CD14-positive monocyte (primary cell): ENCODE data around the gene EGF. TPM values are rescaled to one million over a fixed set of nuclear protein-coding genes. Genes with fewer than 3 reads are reported as not detected.

Experiments used
- DNase-seq, 3 donors: peaks; one replicate each; pipeline ENCODE4 v3.0.0-alpha.2; 2011 to 2022
- H2AFZ ChIP-seq: 2 replicates; pipeline ENCODE4 v1.6.0; 2012; ENCODE audit warnings: mild to moderate bottlenecking, low read depth, low read length, inconsistent platforms; ENCODE audit not compliant: insufficient read depth, poor library complexity, severe bottlenecking
- H3K27ac ChIP-seq, 2 donors: 1 replicate in 1 of 2; 2 replicates in 1 of 2; pipeline ENCODE4 v1.5.1; 2012 to 2013; ENCODE audit warnings: low read length in 2 of 2, control low read depth in 1 of 2, inconsistent platforms in 1 of 2, low read depth in 1 of 2, mild to moderate bottlenecking in 1 of 2
- H3K27me3 ChIP-seq, 2 donors: one replicate each; pipeline versions ENCODE4 v1.6.0 to v1.6.1; 2011 to 2013; ENCODE audit warnings: low read length in 2 of 2; ENCODE audit not compliant: control insufficient read depth in 2 of 2, insufficient read depth in 2 of 2
- H3K36me3 ChIP-seq, 2 donors: replicated peaks in 1 of 2; 1 replicate in 1 of 2; 2 replicates in 1 of 2; pipeline versions ENCODE4 v1.5.1 to v1.6.1; 2012 to 2013; ENCODE audit warnings: low read length in 2 of 2, control low read depth in 1 of 2, inconsistent platforms in 1 of 2, mild to moderate bottlenecking in 1 of 2; ENCODE audit not compliant: insufficient read depth in 2 of 2, control insufficient read depth in 1 of 2
- H3K4me1 ChIP-seq, 2 donors: 1 replicate in 1 of 2; 2 replicates in 1 of 2; pipeline versions ENCODE4 v1.5.1 to v1.6.1; 2012 to 2013; ENCODE audit warnings: low read length in 2 of 2, control low read depth in 1 of 2, inconsistent platforms in 1 of 2, mild to moderate bottlenecking in 1 of 2, moderate library complexity in 1 of 2; ENCODE audit not compliant: insufficient read depth in 2 of 2, control insufficient read depth in 1 of 2
- H3K4me2 ChIP-seq: replicated peaks from 2 replicates; pipeline ENCODE3; 2012; ENCODE audit warnings: low read length, moderate library complexity, mild to moderate bottlenecking; ENCODE audit not compliant: poor library complexity, severe bottlenecking; ENCODE audit errors: extremely low read depth
- H3K4me3 ChIP-seq, 3 experiments: fragments of 200-600 bp in 1 of 3; sonication (generic) in 1 of 3; replicated peaks in 1 of 3; 1 replicate in 2 of 3; 2 replicates in 1 of 3; pipeline ENCODE4 v1.5.1; 2011 to 2013; ENCODE audit warnings: low read length in 3 of 3, mild to moderate bottlenecking in 3 of 3, control low read depth in 2 of 3, low read depth in 2 of 3, inconsistent platforms in 1 of 3, moderate library complexity in 1 of 3
- H3K79me2 ChIP-seq: 2 replicates; pipeline ENCODE4 v1.6.0; 2012; ENCODE audit warnings: mild to moderate bottlenecking, control low read depth, inconsistent platforms, low read length, moderate library complexity; ENCODE audit not compliant: insufficient read depth
- H3K9ac ChIP-seq: 2 replicates; pipeline ENCODE4 v1.6.0; 2017; ENCODE audit warnings: low read length, mild to moderate bottlenecking; ENCODE audit not compliant: insufficient read depth, poor library complexity, severe bottlenecking
- H3K9me3 ChIP-seq, 2 donors: replicated peaks in 1 of 2; 1 replicate in 1 of 2; 2 replicates in 1 of 2; pipeline versions ENCODE4 v1.5.1 to v1.6.1; 2012 to 2013; ENCODE audit warnings: low read length in 2 of 2, control low read depth in 1 of 2; ENCODE audit not compliant: control insufficient read depth in 1 of 2, insufficient read depth in 1 of 2
- H4K20me1 ChIP-seq: 2 replicates; pipeline ENCODE4 v1.6.0; 2012; ENCODE audit warnings: mild to moderate bottlenecking, low read length, control low read depth, moderate library complexity; ENCODE audit not compliant: insufficient read depth
- H3K27ac Mint-ChIP-seq, 7 donors: one replicate each; pipeline ENCODE4 v1.8.0; 2020; ENCODE audit warnings: mild to moderate bottlenecking in 7 of 7, mixed read lengths in 7 of 7, moderate library complexity in 6 of 7, inconsistent platforms in 2 of 7
- H3K27me3 Mint-ChIP-seq, 3 donors: one replicate each; pipeline ENCODE4 v1.8.0; 2021 to 2022; ENCODE audit warnings: low read depth in 3 of 3, mild to moderate bottlenecking in 3 of 3, mixed read lengths in 3 of 3, moderate library complexity in 3 of 3, inconsistent platforms in 1 of 3
- H3K36me3 Mint-ChIP-seq, 2 donors: one replicate each; pipeline ENCODE4 v1.8.0; 2020; ENCODE audit warnings: mixed read lengths in 2 of 2, inconsistent platforms in 1 of 2, mild to moderate bottlenecking in 1 of 2
- H3K4me1 Mint-ChIP-seq: one replicate; pipeline ENCODE4 v1.8.0; 2020; ENCODE audit warnings: mild to moderate bottlenecking, mixed read lengths
- H3K4me3 Mint-ChIP-seq, 2 donors: one replicate each; pipeline ENCODE4 v1.8.0; 2020; ENCODE audit warnings: mild to moderate bottlenecking in 2 of 2, mixed read lengths in 2 of 2, moderate library complexity in 1 of 2
- H3K9me3 Mint-ChIP-seq, 7 donors: one replicate each; pipeline ENCODE4 v1.8.0; 2020 to 2022; ENCODE audit warnings: mixed read lengths in 7 of 7, mild to moderate bottlenecking in 6 of 7, moderate library complexity in 6 of 7, inconsistent platforms in 2 of 7
- CTCF ChIP-seq: fragments of 200-600 bp; IDR thresholded peaks from one replicate; pipeline ENCODE4 v1.8.0; 2022; ENCODE audit warnings: antibody characterized with exemption, mild to moderate bottlenecking
- WGBS: methylation state at CpG from one replicate; pipeline ENCODE4 v1.1.5; 2013; ENCODE audit warnings: missing lambda C conversion rate; ENCODE audit not compliant: insufficient coverage; 5-methylcytosine and 5-hydroxymethylcytosine counted together
- intact Hi-C, 2 donors: fragments of 100-400 bp; cut with micrococcal nuclease; formaldehyde crosslinking; loops; one replicate each; pipeline versions ENCODE4 v1.15.0 to v1.15.1; 2023
- polyA plus RNA-seq, 3 donors: library from polyadenylated mRNA; depleted of rRNA in 1 of 3; unstranded in 2 of 3; stranded (reverse) in 1 of 3; fragments of 300-500 nt in 2 of 3; fragments of >200 nt in 1 of 3; fragmentation: Illumina TruSeq in 2 of 3; gene quantifications; 1 replicate in 2 of 3; 2 replicates in 1 of 3; pipeline ENCODE4 v1.2.3, GENCODE V29; 2012 to 2021

The EGF gene
- polyA plus RNA-seq, 3 donors: 0.17 to 4.8 TPM; not detected in 1

- no peak overlapping the region for H3K9ac ChIP-seq
- H2AFZ ChIP-seq: no peak overlapping the region
- H3K79me2 ChIP-seq: no peaks in the 10 kb centered on the region
- H3K27ac Mint-ChIP-seq: no peak overlapping the region
- peaks cover 0 to 2% (median 0%) of the 10 kb centered on the region in 7 donors for H3K9me3 Mint-ChIP-seq
- no peaks in the 10 kb centered on the region for H3K9me3 ChIP-seq
- WGBS: 100% methylated on average over 3 of the region's 3 CpGs
- H3K4me1 ChIP-seq: peaks cover 0 to 5% of the 10 kb centered on the region in 2 donors
- no peaks in the 10 kb centered on the region for H4K20me1 ChIP-seq
- no peaks in the 10 kb centered on the region for H3K36me3 Mint-ChIP-seq
- no peak overlapping the region for H3K27ac ChIP-seq
- no peak for TF ChIP-seq CTCF
- H3K36me3 ChIP-seq: no peaks in the 10 kb centered on the region
- peaks cover 8% of the 10 kb centered on the region for H3K4me1 Mint-ChIP-seq
- H3K4me3 ChIP-seq: no peak overlapping the region
- no peak overlapping the region for H3K4me2 ChIP-seq
- peaks cover 0 to 3% (median 3%) of the 10 kb centered on the region in 3 donors for H3K27me3 Mint-ChIP-seq
- intact Hi-C loops: no loop called here
- H3K4me3 Mint-ChIP-seq: no peak overlapping the region
- no peaks in the 10 kb centered on the region for H3K27me3 ChIP-seq
- no peak for DNase-seq
These were observed 1.6 kb downstream of the EGF start for GRCh38 chr4:109914322-109914721.

- Histone ChIP-seq H3K9ac (no peak overlapping the region), H3K27ac (no peak overlapping the region), H3K9me3 (no peaks in the 10 kb centered on the region), H3K4me3 (no peak overlapping the region), H3K36me3 (no peaks in the 10 kb centered on the region), H4K20me1 (no peaks in the 10 kb centered on the region), H3K4me2 (no peak overlapping the region), H3K4me1 (peaks cover 0 to 5% of the 10 kb centered on the region in 2 donors), H3K27me3 (no peaks in the 10 kb centered on the region), H3K79me2 (no peaks in the 10 kb centered on the region), H2AFZ (no peak overlapping the region)
- 97% methylated on average over 4 of the region's 8 CpGs for WGBS
- H3K27me3 Mint-ChIP-seq: peaks cover 0 to 3% (median 3%) of the 10 kb centered on the region in 3 donors
- DNase-seq: no peak
- TF ChIP-seq CTCF: no peak
- peaks cover 0 to 2% (median 0%) of the 10 kb centered on the region in 7 donors for H3K9me3 Mint-ChIP-seq
- peaks cover 8% of the 10 kb centered on the region for H3K4me1 Mint-ChIP-seq
- intact Hi-C loops: no loop called here
- H3K27ac Mint-ChIP-seq: no peak overlapping the region
- H3K36me3 Mint-ChIP-seq: no peaks in the 10 kb centered on the region
- no peak overlapping the region for H3K4me3 Mint-ChIP-seq
These were observed 2.8 kb downstream of the EGF start for GRCh38 chr4:109915385-109916026.
